H1 (cell line): Measurements from ENCODE around the gene ADD2. TPM values are rescaled to one million over a fixed set of nuclear protein-coding genes. Genes with fewer than 3 reads are reported as not detected.

Experiments
- CHD2 ChIP-seq: IDR thresholded peaks from 2 replicates; pipeline ENCODE4 v1.6.1; 2012; ENCODE audit warnings: low read length, improper control_type of control experiment
- HDAC6 ChIP-seq: IDR thresholded peaks from one replicate; pipeline ENCODE4 v1.7.1; 2012; ENCODE audit warnings: low read depth, mild to moderate bottlenecking, inconsistent platforms, low read length, moderate library complexity
- polyA plus RNA-seq, 7 experiments: library from polyadenylated mRNA; depleted of rRNA in 3 of 7; stranded (reverse) in 5 of 7; unstranded in 2 of 7; fragments of >200 nt in 5 of 7; fragments of 200-250 nt in 2 of 7; gene quantifications; 1 replicate in 5 of 7; 2 replicates in 1 of 7; 4 replicates in 1 of 7; pipeline versions ENCODE4 v1.2.1 to v1.2.3, GENCODE V29; 2011 to 2013; ENCODE audit warnings: missing spikeins in 2 of 7, mixed read lengths in 2 of 7
- total RNA-seq: library from RNA; stranded (reverse); fragmentation: NEBNext Ultra II Directional; extraction: Animal tissue kit (Norgen Biotek cat#: 25700); gene quantifications from 2 replicates; pipeline ENCODE4 v1.2.1, GENCODE V29; 2021
- TF ChIP-seq, protein P1 (sequence below): fragments of 300-600 bp; sonication (generic); IDR thresholded peaks from 2 replicates; pipeline ENCODE4 v1.7.1; 2012; ENCODE audit warnings: low read length, moderate library complexity, mild to moderate bottlenecking, inconsistent platforms; ENCODE audit not compliant: insufficient replicate concordance
- TF ChIP-seq, protein P2 (sequence below), 3 experiments: IDR thresholded peaks; 1 replicate in 2 of 3; 2 replicates in 1 of 3; pipeline versions ENCODE4 v1.5.1 to v1.6.1; 2011; ENCODE audit warnings: low read length in 3 of 3, mild to moderate bottlenecking in 3 of 3, inconsistent platforms in 2 of 3, low read depth in 1 of 3, moderate library complexity in 1 of 3; ENCODE audit not compliant: insufficient read depth in 1 of 3; ENCODE audit errors: control extremely low read depth in 1 of 3

Gene ADD2
- total and polyA plus RNA-seq, 2 of the 8 experiments (the other 6 are each of a cell fraction or from before 2014, with no cell fraction given), result 58.5 to 170 TPM

- TF ChIP-seq, protein P1, sequence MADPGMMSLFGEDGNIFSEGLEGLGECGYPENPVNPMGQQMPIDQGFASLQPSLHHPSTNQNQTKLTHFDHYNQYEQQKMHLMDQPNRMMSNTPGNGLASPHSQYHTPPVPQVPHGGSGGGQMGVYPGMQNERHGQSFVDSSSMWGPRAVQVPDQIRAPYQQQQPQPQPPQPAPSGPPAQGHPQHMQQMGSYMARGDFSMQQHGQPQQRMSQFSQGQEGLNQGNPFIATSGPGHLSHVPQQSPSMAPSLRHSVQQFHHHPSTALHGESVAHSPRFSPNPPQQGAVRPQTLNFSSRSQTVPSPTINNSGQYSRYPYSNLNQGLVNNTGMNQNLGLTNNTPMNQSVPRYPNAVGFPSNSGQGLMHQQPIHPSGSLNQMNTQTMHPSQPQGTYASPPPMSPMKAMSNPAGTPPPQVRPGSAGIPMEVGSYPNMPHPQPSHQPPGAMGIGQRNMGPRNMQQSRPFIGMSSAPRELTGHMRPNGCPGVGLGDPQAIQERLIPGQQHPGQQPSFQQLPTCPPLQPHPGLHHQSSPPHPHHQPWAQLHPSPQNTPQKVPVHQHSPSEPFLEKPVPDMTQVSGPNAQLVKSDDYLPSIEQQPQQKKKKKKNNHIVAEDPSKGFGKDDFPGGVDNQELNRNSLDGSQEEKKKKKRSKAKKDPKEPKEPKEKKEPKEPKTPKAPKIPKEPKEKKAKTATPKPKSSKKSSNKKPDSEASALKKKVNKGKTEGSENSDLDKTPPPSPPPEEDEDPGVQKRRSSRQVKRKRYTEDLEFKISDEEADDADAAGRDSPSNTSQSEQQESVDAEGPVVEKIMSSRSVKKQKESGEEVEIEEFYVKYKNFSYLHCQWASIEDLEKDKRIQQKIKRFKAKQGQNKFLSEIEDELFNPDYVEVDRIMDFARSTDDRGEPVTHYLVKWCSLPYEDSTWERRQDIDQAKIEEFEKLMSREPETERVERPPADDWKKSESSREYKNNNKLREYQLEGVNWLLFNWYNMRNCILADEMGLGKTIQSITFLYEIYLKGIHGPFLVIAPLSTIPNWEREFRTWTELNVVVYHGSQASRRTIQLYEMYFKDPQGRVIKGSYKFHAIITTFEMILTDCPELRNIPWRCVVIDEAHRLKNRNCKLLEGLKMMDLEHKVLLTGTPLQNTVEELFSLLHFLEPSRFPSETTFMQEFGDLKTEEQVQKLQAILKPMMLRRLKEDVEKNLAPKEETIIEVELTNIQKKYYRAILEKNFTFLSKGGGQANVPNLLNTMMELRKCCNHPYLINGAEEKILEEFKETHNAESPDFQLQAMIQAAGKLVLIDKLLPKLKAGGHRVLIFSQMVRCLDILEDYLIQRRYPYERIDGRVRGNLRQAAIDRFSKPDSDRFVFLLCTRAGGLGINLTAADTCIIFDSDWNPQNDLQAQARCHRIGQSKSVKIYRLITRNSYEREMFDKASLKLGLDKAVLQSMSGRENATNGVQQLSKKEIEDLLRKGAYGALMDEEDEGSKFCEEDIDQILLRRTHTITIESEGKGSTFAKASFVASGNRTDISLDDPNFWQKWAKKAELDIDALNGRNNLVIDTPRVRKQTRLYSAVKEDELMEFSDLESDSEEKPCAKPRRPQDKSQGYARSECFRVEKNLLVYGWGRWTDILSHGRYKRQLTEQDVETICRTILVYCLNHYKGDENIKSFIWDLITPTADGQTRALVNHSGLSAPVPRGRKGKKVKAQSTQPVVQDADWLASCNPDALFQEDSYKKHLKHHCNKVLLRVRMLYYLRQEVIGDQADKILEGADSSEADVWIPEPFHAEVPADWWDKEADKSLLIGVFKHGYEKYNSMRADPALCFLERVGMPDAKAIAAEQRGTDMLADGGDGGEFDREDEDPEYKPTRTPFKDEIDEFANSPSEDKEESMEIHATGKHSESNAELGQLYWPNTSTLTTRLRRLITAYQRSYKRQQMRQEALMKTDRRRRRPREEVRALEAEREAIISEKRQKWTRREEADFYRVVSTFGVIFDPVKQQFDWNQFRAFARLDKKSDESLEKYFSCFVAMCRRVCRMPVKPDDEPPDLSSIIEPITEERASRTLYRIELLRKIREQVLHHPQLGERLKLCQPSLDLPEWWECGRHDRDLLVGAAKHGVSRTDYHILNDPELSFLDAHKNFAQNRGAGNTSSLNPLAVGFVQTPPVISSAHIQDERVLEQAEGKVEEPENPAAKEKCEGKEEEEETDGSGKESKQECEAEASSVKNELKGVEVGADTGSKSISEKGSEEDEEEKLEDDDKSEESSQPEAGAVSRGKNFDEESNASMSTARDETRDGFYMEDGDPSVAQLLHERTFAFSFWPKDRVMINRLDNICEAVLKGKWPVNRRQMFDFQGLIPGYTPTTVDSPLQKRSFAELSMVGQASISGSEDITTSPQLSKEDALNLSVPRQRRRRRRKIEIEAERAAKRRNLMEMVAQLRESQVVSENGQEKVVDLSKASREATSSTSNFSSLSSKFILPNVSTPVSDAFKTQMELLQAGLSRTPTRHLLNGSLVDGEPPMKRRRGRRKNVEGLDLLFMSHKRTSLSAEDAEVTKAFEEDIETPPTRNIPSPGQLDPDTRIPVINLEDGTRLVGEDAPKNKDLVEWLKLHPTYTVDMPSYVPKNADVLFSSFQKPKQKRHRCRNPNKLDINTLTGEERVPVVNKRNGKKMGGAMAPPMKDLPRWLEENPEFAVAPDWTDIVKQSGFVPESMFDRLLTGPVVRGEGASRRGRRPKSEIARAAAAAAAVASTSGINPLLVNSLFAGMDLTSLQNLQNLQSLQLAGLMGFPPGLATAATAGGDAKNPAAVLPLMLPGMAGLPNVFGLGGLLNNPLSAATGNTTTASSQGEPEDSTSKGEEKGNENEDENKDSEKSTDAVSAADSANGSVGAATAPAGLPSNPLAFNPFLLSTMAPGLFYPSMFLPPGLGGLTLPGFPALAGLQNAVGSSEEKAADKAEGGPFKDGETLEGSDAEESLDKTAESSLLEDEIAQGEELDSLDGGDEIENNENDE, result no peak
- TF ChIP-seq, protein P2, sequence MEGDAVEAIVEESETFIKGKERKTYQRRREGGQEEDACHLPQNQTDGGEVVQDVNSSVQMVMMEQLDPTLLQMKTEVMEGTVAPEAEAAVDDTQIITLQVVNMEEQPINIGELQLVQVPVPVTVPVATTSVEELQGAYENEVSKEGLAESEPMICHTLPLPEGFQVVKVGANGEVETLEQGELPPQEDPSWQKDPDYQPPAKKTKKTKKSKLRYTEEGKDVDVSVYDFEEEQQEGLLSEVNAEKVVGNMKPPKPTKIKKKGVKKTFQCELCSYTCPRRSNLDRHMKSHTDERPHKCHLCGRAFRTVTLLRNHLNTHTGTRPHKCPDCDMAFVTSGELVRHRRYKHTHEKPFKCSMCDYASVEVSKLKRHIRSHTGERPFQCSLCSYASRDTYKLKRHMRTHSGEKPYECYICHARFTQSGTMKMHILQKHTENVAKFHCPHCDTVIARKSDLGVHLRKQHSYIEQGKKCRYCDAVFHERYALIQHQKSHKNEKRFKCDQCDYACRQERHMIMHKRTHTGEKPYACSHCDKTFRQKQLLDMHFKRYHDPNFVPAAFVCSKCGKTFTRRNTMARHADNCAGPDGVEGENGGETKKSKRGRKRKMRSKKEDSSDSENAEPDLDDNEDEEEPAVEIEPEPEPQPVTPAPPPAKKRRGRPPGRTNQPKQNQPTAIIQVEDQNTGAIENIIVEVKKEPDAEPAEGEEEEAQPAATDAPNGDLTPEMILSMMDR (IDR thresholded peaks at IDR 0.05; ENCODE audit: control extremely low read depth in 1 of 3, insufficient read depth in 1 of 3, low read depth in 1 of 3, low read length in 3 of 3), result no peak
- TF ChIP-seq CHD2 (no peak), HDAC6 (no peak)
Observed at GRCh38 chr2:70801607-70802263, 33.7 kb upstream of the ADD2 start (continued).
